ENCODE measurements around the gene OMP.

The OMP gene

DNA sequence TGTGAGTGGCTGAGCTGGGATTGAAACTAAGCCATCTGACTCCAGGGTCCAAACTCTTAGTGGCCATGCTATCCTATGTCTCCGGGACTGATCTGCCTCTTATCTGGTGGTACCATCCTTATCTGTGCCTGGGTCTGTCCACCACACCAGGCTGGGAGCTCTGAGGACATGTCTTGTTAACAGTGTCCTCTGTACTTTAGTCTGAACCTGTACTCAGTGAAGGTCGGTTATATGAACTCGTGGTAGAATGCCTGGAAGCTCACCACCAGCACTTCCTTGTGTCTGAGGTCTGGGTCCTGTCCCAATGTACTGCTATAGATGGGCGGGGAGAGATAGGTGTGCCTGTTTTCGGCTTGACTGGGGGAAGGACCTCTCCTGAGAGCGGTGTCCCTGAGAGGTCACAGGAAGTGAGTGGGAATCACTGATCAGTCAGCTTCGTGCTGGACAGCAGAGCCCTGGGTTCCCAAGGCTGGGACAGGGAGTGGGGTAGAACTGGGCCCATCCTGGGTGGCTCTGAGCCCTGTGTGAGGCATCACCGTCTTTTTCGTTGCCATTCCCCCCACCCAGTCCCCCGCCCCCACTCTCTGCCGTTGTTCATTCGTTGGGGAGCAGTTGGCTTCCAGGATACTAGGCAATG is 34.3 kb downstream of the OMP start:
- no peak for DNase-seq (ENCODE audit: low read depth in 4 of 4, low spot score in 1 of 4)

DNA sequence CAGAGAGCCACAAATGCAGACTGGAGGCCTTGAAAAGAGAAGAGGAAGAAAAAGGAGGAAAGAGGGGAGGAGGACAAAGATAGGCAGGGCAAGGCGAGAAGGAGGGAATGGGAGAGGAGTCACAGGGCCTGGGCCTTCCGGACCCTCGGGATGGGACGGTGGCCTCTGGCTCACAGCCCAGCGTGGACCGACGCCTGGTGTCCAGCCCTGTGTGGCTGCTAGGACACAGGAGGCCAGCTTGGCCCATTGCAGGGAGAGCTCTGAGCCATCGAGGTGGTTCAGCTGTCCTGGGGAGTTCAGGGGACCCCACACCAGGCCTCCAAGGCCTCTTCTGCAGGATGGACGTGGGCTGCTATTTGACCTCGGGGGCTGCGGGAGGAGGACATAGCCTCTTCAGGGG is 34.8 kb downstream of the OMP start:
- no peak for DNase-seq (ENCODE audit: low read depth in 4 of 4, low spot score in 1 of 4)

DNA sequence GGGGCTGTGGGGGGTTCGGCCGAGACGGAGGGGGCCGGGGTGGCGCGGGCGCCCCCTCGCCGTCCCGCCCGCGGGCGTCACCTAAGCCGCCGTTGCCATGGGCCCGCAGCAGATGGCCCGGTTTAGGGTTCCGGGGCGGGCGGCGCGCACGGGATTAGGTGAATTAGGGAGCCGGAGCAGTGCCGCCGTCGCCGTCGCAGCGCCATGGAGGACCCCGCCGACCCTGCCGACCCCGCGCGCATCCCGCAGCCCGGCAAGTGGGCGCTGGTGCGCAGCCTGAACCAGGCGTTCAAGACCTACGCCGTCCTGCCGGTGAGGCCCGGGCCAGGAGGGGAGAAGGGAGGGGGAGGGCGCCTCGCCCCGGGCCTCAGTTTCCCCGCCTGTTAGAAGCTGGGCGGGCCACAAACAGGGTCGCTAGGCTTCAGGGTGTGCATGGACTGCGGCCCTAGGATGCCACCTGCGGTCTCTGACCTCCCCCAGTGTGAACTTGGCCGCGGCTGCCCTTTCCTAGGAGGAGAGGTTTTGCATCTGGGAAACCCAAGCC is 35.5 kb downstream of the OMP start:
- DNase-seq (ENCODE audit: low read depth in 4 of 4, low spot score in 1 of 4), result no peak

DNA sequence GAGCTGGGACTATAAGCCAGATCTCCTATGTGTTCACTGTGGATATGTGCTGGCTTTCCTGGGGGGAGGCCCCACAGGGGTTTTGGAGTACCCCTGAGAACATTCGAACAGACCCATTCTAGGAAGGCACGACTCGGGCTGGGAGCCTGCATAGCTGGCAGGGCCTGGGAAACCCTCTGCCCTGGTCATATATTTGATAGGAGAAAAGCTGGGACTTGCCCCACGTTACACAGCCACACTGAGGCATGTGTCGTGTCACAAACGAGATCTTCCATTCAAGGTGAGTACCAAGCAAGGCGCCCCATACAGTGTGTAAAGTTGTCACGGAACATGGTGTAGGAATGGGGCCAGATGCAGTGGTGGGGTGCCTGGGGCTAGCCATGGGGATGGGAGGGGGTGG is 36.6 kb downstream of the OMP start:
- no peak for DNase-seq (ENCODE audit: low read depth in 4 of 4, low spot score in 1 of 4)

DNA sequence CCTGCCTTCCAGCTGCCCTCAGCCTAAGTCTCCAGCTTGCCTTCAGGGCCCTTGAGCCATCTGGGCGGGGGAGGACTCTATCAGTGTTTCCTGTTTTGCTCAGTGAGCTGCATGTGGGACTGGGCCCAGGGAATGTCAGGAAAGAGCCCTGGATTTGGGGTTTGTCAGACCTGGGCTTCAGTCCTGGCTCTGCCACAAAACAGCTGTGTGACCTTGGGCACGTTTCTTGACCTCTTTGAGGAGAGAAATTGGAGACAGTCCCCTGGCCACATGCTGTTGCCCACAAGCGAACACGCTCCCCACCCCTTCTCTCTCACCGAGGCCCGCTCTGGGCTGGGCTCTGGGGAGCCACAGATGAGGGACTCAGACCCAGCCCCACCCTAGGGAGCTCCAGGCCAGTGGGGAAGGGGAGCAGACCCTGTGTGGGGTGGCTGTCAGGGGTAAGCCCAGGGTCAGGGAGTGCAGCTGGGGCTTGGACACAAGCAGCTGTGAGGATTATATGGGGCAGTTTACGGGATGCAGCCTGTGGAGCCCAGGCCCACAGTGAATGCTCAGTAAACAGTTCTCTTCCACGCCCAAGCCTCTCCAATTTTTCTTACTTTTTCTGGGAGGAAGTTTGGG is 37.7 kb downstream of the OMP start:
- no peak for DNase-seq (ENCODE audit: low read depth in 4 of 4, low spot score in 1 of 4)

DNA sequence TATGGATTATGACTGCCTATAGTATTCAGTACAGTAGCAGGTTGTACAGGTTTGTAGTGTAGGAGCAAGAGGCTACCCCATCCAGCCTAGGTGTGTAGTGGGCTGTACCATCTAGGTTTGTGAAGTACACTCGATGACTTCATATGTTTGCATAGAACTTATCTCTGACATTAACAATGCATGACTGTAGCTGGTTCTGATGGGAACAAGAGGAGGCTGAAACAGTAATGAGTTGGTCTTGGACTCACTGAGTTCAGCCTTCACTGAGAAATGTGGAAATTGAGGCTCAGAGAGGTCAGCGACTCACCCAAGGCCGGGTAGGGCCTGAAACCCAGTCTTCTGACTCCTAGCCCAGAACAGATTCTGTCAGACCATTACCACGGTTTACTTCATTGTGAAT is 38.4 kb downstream of the OMP start:
- no peak for DNase-seq (ENCODE audit: low read depth in 4 of 4, low spot score in 1 of 4)

DNA sequence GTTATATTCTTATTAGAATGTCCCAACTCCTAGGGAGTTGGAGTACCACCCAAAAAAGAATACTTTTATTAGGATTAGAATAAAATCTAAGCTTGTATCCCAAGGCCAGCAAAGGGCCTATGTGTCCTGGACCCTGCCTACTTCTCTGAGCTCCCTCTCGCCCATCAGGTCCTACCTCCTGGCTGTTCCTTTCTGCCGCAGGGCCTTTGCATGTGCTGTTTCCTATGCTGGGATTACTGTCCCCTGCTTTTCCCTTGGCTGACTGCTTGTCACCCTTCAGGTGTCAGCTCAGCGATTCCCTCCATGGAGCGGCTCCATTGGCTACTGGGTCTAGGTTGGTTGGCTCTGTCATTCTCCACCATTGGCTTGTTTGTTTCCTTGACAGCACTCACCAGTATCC is 38.8 kb downstream of the OMP start:
- no peak for DNase-seq (ENCODE audit: low read depth in 4 of 4, low spot score in 1 of 4)

DNA sequence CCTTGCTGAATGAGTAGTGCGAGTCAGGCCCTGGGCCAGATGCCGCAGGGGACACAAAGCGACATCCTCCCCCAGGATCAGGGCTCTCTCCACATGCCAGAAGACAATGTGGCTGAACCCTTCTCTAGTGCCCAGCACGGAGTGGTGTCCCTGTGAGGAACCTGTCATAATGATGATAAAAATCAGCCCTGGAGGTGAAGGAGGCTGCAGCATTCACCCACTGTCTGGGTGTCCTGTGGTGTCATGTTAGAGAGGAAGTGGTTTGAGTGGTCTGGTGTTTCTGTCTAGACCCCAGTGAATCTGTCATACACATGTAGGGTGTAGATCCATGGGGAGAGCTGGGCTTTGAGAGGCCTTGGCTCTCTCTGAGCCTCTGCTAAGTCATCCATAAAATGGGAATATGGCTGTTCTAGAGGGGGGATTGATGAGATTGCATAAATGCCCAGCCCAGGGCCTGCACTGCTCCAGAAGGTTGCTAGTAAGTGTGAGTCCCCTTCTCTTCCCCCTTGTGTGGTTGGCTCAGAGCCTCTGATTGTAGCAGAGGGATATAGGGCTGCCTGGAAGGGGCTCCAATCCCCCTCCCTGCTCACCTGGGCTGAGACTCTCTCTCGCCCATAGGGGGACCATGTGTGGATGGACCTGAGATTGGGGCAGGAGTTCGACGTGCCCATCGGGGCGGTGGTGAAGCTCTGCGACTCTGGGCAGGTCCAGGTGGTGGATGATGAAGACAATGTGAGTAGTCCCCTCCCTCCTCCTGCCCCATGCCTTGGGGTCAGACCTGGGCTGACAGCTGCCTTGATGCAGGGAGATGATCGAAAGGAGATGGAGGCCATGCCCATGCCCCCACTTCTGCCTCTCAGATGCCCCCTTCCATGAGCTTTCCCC is 39.7 kb downstream of the OMP start:
- no peak for DNase-seq (ENCODE audit: low read depth in 4 of 4, low spot score in 1 of 4)

DNA sequence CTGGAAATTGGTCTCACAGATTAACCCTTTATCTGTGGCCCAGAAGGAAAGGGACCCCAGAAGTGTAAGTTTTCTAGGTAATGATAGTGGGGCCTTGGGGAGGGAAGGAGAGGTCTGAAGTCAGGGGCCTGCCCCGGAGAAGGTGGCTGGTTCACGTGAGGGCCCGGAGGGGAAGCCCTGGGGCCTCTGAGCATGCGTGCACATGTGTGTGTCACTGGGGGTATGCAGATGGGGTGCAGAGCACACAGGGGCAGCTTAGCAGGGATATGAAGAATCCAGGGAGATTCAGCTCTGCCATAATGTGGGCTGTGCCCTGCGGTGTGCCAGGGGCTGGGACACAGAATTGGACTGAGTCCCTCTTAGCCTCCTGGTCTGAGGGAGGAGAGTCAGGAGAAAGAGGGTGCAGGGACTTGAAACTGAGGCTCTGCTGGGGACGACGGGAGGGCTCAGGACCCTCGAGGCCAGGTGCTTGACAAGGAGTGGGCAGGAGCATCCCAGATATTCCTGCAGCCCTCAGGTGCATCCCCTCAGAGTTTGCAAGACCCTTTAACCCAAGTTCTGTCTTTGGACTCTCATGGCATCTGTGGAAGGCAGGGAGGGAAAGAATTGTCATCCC is 40.9 kb downstream of the OMP start:
- no peak for DNase-seq (ENCODE audit: low read depth in 4 of 4, low spot score in 1 of 4)

DNA sequence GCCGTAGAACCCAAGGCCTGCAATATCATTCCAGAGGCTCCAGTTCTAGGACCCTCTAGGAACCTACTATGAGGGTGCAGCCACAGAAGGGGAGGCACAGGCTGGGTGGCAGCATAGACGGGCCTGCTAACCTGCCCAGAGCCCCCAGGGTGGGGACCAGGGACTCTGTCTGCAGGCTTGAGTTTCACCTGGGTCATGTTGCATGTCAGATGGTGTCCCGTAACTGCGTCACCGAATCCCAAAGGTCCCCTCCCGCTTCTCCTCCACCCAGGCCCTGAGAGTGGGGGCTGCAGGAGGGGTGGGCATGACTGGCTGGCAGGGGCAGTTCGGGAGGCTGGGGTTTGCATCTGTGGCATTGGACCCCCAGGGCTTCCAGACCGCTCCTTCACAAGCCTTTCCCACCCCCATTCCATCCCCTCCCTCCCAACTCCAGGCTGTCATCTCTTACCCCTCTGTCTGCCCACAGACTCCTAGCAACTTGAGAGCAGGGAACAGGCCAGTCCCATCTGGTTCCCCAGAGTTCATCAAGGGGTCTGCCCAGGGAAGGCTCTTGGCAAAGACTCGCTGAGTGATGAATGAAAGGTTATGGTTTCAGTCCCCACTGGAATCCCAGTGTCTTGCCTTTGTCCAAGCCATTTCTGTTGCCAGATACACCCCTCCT is 41.7 kb downstream of the OMP start:
- DNase-seq (ENCODE audit: low read depth in 4 of 4, low spot score in 1 of 4), result no peak

DNA sequence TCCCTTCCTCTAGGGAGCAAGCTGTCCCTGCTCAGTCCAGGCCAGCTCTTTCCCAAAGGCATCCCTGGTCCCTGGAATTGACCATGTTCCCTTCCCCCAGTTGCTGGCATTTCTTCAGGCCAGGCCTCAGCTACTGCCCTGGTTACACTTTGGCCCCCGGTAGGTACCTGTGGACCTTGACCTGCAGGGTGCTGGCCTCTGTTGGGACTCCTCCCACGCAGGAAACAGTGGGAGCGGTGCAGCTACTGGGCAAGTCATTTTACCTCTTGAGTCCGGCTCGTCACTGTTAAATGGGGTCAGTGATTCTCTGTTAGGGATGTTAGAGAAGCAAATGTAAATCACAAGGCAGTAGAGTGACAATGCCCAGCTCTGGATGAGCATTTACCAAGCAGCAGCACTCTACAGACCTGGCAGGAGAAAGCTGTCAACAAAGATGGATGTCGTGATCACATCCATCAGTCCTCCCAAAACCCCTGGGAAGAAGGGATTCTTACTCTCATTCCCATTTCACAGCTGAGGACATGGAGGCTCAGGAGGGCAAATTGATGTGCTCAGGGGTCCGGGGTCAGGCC is 42.3 kb downstream of the OMP start:
- DNase-seq (ENCODE audit: low read depth in 4 of 4, low spot score in 1 of 4), result no peak

DNA sequence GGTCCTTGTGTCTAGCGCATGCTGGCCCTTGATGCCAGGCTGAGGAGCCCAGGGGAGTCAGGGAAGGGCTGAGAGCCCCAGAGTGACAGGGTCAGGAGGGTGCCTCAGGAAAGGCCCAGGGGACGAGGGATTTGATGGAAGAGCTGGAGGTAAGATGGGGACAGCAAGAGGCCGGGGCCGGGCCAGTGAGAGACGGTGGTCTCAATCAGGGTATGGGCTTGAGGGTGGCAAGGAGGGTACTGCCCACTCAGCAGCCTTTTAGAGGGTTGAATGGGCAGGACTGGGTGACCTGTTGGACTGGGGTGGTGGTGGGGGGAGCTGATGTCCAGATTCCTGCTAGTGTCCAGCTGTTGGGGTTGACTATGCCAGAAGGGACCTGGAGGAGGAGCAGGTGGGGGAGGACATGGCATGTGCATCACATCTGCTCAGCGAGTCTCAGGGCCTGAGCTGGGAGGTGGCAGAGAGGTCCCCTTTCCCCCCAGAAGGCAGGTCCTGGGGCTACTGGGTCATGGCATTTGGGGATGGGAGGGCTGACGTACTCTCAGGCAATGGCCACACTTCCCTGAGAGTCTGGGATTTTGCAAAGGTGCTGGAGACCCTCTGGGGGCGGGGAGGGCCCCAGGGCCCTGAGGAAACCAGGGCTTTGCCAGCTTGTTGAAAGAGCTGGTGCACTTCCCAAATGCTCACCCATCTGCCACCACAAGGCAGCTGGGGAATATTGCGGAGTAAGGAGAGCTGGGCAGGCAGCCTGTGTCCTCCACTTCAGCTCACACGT is 43.8 kb downstream of the OMP start:
- DNase-seq (ENCODE audit: low read depth in 4 of 4, low spot score in 1 of 4), result no peak

DNA sequence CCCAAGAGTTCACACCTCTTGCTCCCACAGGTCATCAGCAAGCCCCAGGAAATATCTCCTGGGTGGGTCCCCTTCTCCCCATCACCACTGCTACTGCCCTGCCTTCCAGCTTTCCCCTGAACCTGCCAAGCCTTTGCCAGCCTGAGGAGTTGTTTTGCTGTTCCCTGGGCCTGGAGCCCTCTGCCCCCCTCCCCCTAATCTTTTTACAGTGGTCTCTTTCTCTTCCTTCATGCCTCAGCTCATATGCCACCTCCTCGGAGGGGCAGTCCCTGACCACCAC is 44.3 kb downstream of the OMP start:
- no peak for DNase-seq (ENCODE audit: low read depth in 4 of 4, low spot score in 1 of 4)

DNA sequence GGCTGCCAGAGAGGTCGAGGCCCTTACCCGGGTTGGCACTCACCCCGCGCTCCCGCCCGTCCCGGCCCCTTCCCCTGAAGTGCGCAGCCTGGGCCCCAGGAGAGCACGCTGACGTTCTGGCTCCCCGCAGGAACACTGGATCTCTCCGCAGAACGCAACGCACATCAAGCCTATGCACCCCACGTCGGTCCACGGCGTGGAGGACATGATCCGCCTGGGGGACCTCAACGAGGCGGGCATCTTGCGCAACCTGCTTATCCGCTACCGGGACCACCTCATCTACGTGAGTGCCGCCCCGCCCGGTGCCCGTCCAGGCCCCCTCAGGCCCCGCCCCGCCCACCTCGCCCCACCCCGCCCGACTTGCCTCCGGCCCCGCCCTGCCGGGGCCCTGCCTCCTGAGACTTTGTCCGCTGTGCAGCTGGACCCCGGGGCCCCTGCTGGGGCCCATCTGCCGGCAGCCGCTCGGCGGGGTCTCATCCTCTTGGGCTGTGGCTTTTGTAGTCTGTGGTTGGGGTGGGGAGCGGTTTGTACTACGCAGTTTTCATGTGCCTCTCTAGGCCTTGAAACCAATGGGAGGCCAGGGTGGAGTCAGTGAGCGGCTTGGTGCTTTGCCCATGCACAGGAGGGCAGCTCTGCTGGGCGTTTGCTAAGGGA is 45.2 kb downstream of the OMP start:
- DNase-seq (ENCODE audit: low read depth in 4 of 4, low spot score in 1 of 4), result peak in 1 of 4 experiments; percentile 6

DNA sequence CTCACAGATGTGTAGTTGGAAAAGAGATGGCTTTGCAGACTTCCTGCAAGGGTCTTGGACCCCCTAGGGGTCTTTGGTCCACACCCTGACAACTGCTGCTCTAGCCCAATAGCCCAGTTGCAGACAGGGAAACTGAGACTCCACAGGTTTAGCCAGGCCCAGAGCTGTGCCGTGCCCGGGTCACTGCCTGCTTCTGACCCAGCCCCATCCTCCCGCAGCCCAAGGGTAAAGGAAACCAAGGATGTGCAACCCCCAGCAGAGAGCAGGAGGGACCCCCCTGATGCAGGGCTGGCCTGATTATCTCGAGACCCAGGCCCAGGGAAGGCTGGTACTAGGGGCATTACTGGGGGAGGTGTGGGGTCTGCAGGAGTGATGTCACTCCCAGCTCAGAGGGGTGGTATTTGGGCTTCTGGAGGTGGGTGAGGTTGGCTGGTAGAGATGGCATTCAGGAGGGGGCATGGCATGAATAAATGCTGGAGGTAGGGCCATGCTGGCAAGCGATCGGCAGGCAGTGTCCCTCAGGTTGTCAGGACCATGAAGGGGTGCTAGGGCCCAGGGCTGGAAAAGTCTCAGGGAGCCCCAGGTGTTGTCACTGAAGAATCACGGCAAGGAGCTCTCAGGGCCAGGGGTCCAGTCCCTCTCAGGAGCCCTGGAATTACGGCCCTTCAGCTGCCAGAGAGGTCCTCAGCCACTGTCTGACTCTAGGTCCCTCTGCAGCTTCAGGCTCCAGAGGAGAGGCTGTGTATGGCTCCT is 46.5 kb downstream of the OMP start:
- DNase-seq (ENCODE audit: low read depth in 4 of 4, low spot score in 1 of 4), result no peak

DNA sequence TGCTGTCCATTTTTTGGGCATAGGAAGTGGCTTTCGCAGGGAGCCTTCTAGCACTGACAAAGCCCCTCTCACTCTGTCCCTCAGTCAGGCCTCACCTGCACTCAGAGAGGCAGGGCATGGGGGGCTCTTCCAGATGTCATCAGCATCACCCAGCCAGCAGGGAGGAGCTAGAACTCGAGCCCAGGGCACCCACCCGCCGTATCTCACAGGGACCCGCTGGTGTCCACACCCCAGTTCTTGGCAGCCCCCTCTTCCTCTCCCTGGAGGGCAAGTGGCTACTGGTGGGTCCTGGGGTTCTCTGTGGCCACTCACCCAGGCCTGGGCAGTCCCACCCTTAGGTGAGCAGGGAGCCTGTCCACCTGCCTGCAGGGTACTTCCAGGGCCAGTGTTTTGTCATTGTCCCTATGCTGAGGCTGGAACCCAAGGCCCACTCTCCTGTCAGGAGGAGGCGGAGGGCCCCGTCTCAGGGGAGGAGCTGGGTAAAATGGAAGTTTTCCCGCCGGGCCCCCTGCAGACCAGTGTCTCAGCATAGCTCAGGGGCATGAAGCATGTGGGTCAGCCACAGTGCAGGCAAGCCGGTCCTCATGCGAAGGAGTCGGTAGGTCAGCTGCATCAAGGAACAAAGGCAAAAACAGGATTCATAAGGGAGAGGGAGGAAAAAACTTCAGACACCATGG is 47.2 kb downstream of the OMP start:
- DNase-seq (ENCODE audit: low read depth in 4 of 4, low spot score in 1 of 4), result no peak

DNA sequence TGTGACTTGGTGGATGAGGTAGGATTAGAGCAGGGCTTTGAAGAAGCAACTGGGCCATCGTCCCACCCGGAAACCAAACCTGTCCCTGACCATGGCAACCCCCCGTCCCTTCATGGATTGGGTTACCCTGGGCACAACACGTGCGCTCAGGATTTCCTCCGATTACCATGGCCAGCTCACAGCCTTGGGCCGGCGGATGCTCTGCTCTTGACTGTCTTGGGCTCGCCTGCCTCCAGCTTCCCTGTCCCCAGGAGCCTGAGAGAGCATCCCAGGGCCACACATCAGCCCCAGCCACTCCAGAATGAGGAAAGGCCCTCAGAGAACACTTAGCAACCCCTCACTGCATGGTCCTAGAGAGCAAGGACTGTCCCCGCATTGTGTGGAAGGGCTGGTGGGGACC is 48.2 kb downstream of the OMP start:
- no peak for DNase-seq (ENCODE audit: low read depth in 4 of 4, low spot score in 1 of 4)

DNA sequence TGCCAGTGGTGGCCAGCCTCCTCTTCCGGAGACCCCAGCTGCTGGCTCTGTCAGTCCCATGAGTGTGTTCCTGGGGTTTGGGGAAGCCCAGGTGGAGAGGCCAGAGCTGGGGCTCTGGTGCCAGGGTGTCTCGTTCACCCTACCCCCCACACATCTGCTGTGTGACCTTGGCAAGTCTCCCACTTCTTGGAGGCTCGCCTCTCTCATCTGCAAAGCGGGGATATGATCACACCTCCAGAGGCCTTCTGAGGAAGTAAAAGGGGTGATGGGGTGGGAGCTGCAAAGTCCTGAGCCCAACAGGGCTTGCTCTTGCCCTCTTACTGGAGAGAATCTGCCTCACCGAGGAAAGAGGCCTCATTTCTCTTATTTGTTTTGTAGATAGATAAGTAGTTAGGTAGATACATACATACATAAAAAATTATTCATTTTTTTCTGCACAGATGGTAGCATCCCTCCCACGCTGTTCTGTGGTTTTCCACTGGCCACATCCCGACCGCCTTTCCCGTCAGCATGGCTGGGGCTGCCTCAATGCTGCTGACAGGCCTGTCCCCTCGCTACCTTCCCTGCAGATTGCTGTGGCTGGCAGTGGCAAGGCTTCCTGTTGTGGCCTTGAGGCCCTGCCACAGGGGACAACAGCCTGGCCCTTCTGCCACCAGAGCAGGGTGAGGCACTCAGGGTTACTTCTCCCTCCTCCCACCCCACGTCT is 49.3 kb downstream of the OMP start:
- DNase-seq (ENCODE audit: low read depth in 4 of 4, low spot score in 1 of 4), result peak in 1 of 4 experiments; percentile 51

Measured in stimulated activated CD4-positive, alpha-beta T cell treated with anti-CD3 and anti-CD28 coated beads, Interleukin-1b, Interleukin-23, amount 100 ng/mL, for 24 hours (primary cell).